Astrocyte of the spinal cord (primary cell): ENCODE data around the gene PPIL1.

Experiments
- DNase-seq: peaks from one replicate; pipeline ENCODE4 v3.0.0; 2011; ENCODE audit warnings: low read depth, low spot score
- H3K4me3 ChIP-seq: 2 replicates; pipeline ENCODE4 v1.5.1; 2011; ENCODE audit warnings: low read depth, mild to moderate bottlenecking, low read length, moderate library complexity
- CTCF ChIP-seq: IDR thresholded peaks from 2 replicates; pipeline ENCODE4 v1.5.1; 2012; ENCODE audit warnings: low read depth, mild to moderate bottlenecking, low read length, inconsistent platforms
- in situ Hi-C: cut with HindIII; loops from 2 replicates; pipeline ENCODE4 v1.10.0; 2017; ENCODE audit warnings: low sequenced_read_pairs

PPIL1 gene

DNA sequence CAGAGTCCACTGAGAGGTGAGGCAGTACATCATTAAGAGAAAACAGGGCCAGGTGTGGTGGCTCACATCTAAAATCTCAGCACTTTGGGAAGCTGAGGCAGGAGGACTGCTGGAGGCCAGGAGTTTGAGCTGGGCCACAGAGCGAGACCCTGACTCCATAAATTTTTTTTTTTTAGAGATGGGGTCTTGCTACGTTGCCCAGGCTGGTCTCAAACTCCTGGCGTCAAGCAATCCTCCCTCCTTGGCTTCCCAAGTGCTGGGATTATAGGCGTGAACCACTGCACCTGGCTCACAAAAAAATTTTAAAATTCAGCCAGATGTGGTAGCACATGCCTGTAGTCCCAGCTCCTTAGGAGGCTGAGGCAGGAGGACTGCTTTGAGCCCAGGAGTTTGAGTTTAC lies 17.3 kb downstream of the PPIL1 start:
- in situ Hi-C loops = no loop called here
- TF ChIP-seq CTCF = no peak
- H3K4me3 ChIP-seq = no peak overlapping the region
- no peak for DNase-seq

GRCh38 chr6:36856277-36856676 lies 18.3 kb downstream of the PPIL1 start:
- DNase-seq = no peak
- TF ChIP-seq CTCF = no peak
- in situ Hi-C loops = no loop called here
- no peak overlapping the region for H3K4me3 ChIP-seq

- in situ Hi-C loops = no loop called here
- no peak for DNase-seq
- no peak overlapping the region for H3K4me3 ChIP-seq
- TF ChIP-seq CTCF = no peak
Observed at GRCh38 chr6:36855750-36856149, 18.9 kb downstream of the PPIL1 start.

DNA sequence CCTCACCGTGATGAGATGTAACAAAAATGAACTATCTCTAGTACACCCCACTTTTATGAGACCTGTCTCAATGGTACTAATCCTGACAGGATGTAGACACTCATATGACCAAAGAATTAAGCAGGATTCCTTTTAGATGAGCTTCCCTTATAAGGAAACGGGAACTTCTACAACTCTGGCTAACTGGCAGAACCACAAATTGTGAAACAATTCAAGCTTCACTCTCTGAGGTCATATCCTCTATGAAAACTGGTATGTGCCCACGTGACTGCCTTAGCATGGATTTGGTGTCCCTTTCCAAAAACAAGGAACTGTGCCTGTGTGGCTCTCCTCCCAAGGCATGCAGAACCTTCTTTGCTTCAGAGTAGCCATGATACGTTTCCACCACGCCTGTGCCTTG lies 21.3 kb downstream of the PPIL1 start:
- in situ Hi-C loops = no loop called here
- no peak for TF ChIP-seq CTCF
- H3K4me3 ChIP-seq = no peak overlapping the region
- peak; percentile 77 for DNase-seq

DNA sequence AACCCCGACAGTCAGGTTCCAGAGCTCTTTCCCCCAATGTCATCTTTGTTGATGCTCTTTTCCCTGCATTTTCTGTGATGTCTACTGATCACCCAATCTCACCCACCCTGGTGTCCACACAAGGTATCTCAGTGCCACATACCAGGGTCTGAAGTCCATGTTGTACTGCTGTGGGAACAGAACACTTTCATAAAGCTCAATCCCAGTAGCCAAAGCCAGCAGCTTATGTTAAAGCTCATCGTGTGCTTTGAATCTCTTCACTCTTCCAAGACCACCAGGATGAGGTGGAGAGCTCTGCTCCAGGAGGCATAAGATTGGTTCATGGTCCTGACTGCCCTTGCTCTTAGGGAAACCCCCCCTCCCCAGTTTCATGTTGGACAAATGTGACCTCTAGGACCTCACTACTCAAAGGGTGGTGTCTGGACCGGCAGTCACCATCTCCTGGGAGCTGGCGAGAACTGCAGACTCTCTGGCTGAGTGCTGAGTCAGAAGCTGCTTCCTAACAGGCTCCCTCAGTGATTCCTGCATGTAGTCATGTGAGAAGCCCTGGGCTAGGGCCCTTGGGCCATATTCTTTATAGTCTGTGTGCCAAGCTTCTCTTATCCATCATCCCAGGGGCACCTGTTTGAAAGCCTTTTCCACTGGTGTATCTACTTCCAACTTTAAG lies 22.0 kb downstream of the PPIL1 start:
- peak; percentile 60 for DNase-seq
- TF ChIP-seq CTCF = peak; percentile 18
- in situ Hi-C loops = no loop called here
- H3K4me3 ChIP-seq = no peak overlapping the region

- no peak for TF ChIP-seq CTCF
- H3K4me3 ChIP-seq = no peak overlapping the region
- DNase-seq = no peak
- in situ Hi-C loops = no loop called here
Observed at GRCh38 chr6:36851626-36852025, 23.0 kb downstream of the PPIL1 start.
